Common myeloid progenitor, CD34-positive (primary cell): ENCODE data around the gene KLHDC4.
A peak's percentile ranks its signal among the peaks of the same experiment; 100 is the strongest.
"Not testable (repeated sequence)": the region's sequence is repeated elsewhere in the genome, so short reads cannot be mapped to it uniquely, and the experiment has no call there.

Experiments used
- CTCF ChIA-PET: fragments of 350-600 bp; sonication (Branson Sonifier 250); formaldehyde crosslinking; loops from one replicate; lab custom pipeline; 2021; ENCODE audit warnings: antibody characterized with exemption; lab: Charles Lee
- POLR2A ChIA-PET: fragments of 350-600 bp; sonication (Branson Sonifier 250); formaldehyde crosslinking; loops from one replicate; lab custom pipeline; 2021; ENCODE audit warnings: antibody characterized with exemption; lab: Charles Lee
- DNase-seq, 3 donors: peaks; one replicate each; pipeline versions ENCODE4 v3.0.0 to v3.0.0-alpha.2; 2013
- H3K27ac ChIP-seq, 2 experiments: 1 replicate in 1 of 2; 2 replicates in 1 of 2; pipeline ENCODE4 v1.7.0; 2013; ENCODE audit warnings: inconsistent platforms in 2 of 2, low read length in 2 of 2, mild to moderate bottlenecking in 2 of 2, low read depth in 1 of 2, moderate library complexity in 1 of 2; ENCODE audit not compliant: severe bottlenecking in 2 of 2, insufficient read depth in 1 of 2, poor library complexity in 1 of 2
- H3K27me3 ChIP-seq, 5 experiments: replicated peaks in 2 of 5; 1 replicate in 3 of 5; 2 replicates in 2 of 5; pipeline versions ENCODE4 v1.6.1 to v1.7.0; 2013; ENCODE audit warnings: low read length in 4 of 5, mild to moderate bottlenecking in 2 of 5, moderate library complexity in 2 of 5, inconsistent platforms in 1 of 5; ENCODE audit not compliant: insufficient read depth in 5 of 5, control insufficient read depth in 4 of 5
- H3K36me3 ChIP-seq, 4 experiments: 1 replicate in 2 of 4; 2 replicates in 2 of 4; pipeline versions ENCODE4 v1.6.1 to v1.7.0; 2013; ENCODE audit warnings: low read length in 3 of 4, control low read depth in 1 of 4, mild to moderate bottlenecking in 1 of 4; ENCODE audit not compliant: control insufficient read depth in 4 of 4, insufficient read depth in 4 of 4
- H3K4me1 ChIP-seq, 4 experiments: 1 replicate in 3 of 4; 2 replicates in 1 of 4; pipeline versions ENCODE4 v1.6.1 to v1.7.1; 2013; ENCODE audit warnings: low read length in 3 of 4, mild to moderate bottlenecking in 3 of 4, control low read depth in 1 of 4, inconsistent platforms in 1 of 4, moderate library complexity in 1 of 4; ENCODE audit not compliant: control insufficient read depth in 4 of 4, insufficient read depth in 4 of 4; ENCODE audit errors: control extremely low read depth in 1 of 4
- H3K4me3 ChIP-seq, 7 experiments: 1 replicate in 4 of 7; 2 replicates in 3 of 7; pipeline versions ENCODE4 v1.5.1 to v1.7.0; 2013; ENCODE audit warnings: mild to moderate bottlenecking in 7 of 7, low read length in 6 of 7, moderate library complexity in 6 of 7, inconsistent platforms in 2 of 7, low read depth in 2 of 7, control low read depth in 1 of 7; ENCODE audit not compliant: insufficient read depth in 4 of 7, control insufficient read depth in 1 of 7; ENCODE audit errors: extremely low read depth in 1 of 7
- H3K9me3 ChIP-seq, 5 experiments: 1 replicate in 4 of 5; 2 replicates in 1 of 5; pipeline versions ENCODE4 v1.6.1 to v1.7.1; 2013; ENCODE audit warnings: low read length in 4 of 5, mild to moderate bottlenecking in 2 of 5, inconsistent platforms in 1 of 5, low read depth in 1 of 5, moderate library complexity in 1 of 5; ENCODE audit not compliant: control insufficient read depth in 4 of 5, insufficient read depth in 2 of 5; ENCODE audit errors: control extremely low read depth in 1 of 5
- WGBS: methylation state at CpG from one replicate; pipeline ENCODE4 v1.1.5; 2013; ENCODE audit not compliant: insufficient coverage; 5-methylcytosine and 5-hydroxymethylcytosine counted together

KLHDC4 gene

GRCh38 chr16:87788730-87789436 lies 23.1 kb upstream of the KLHDC4 start:
- ChIA-PET POLR2A (interaction anchor here (0.7 kb wide), 1 partner anchor 56 kb away, joined by 3 read pairs; no protein-coding TSS in a partner anchor), CTCF (interaction anchor here (2.9 kb wide), 1 partner anchor 9 kb away, joined by 13 read pairs; no protein-coding TSS in a partner anchor)
- 100% methylated on average over 5 of the region's 10 CpGs for WGBS
- not testable (repeated sequence) for H3K4me3 ChIP-seq, H3K36me3 ChIP-seq, H3K9me3 ChIP-seq, DNase-seq, H3K27ac ChIP-seq, H3K27me3 ChIP-seq, H3K4me1 ChIP-seq

DNA sequence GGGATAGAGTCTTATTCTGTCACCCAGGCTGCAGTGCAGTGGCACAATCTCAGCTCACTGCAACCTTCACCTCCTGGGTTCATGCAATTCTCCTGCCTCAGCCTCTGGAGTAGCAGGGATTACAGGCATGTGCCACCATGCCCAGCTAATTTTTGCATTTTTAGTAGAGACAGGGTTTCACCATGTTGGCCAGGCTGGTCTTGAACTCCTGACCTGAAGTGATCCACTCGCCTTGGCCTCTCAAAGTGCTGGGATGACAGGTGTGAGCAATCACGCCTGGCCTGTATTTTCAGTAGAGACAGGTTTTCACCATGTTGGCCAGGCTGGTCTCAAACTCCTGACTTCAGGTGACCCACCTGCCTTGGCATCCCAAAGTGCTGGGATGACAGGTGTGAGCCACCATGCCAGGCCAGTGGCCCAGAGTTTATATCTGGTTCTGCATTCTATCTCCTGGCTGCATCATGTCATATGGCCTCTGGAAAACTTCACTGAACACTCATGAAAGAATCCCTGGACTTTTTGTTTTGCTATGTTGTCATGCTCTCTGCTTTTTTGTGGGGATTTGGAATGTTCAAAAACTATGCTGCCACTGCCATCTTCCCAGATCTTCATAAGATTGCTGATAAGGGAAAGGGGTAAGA lies 21.8 kb upstream of the KLHDC4 start:
- H3K27ac ChIP-seq, H3K9me3 ChIP-seq, H3K36me3 ChIP-seq, H3K4me1 ChIP-seq, H3K4me3 ChIP-seq, H3K27me3 ChIP-seq, POLR2A ChIA-PET, DNase-seq: not testable (repeated sequence)
- 100% methylated on average over 2 of the region's 2 CpGs for WGBS
- CTCF ChIA-PET, result interaction anchor here (1.0 kb wide), 1 partner anchor 14 kb away, joined by 3 read pairs; no protein-coding TSS in a partner anchor

DNA sequence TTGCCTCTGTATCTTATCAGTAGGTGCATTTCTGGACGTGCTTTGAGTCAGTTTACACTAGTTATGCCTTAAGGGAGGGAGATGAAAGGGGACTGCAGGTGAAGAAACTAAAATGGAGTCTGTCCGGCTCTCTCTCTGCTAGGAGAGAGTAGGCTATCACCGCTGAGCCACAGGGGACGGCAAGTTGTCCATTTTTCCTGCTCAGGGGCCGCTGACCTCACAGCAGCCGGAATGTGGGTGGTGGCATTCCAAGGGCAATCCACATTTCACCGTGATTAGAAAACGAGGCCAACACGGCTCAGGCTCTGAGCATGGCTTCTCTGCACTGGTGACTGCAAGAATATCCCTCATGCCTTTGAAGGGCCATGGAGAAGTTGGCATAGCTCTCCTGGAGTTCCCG lies 19.0 kb upstream of the KLHDC4 start:
- no peak for DNase-seq
- Histone ChIP-seq H3K36me3 (no peaks in the 10 kb centered on the region), H3K4me1 (peaks cover 0 to 28% (median 14%) of the 10 kb centered on the region in 4 experiments), H3K27ac (no peak overlapping the region), H3K4me3 (no peak overlapping the region), H3K27me3 (no peaks in the 10 kb centered on the region), H3K9me3 (peaks cover 0 to 4% (median 0%) of the 10 kb centered on the region in 5 experiments)
- 98% methylated on average over 10 of the region's 10 CpGs for WGBS
- ChIA-PET CTCF (interaction anchor here (0.9 to 8.7 kb wide), 4 partner anchors 10 to 84 kb away, joined by 3 to 155 read pairs (median 4); partner anchors contain the start of gene SLC7A5), POLR2A (interaction anchor here (0.6 to 0.8 kb wide), 2 partner anchors 19 to 117 kb away, joined by 4 read pairs; no protein-coding TSS in a partner anchor)

GRCh38 chr16:87782033-87782432 lies 16.2 kb upstream of the KLHDC4 start:
- Histone ChIP-seq H3K4me1 (peaks cover 0 to 48% (median 31%) of the 10 kb centered on the region in 4 experiments), H3K9me3 (peaks cover 0 to 4% (median 0%) of the 10 kb centered on the region in 5 experiments), H3K36me3 (no peaks in the 10 kb centered on the region), H3K27me3 (no peaks in the 10 kb centered on the region), H3K4me3 (no peak overlapping the region), H3K27ac (no peak overlapping the region)
- CTCF ChIA-PET, result interaction anchor here (0.6 to 8.7 kb wide), 12 partner anchors 12 to 143 kb away, joined by 3 to 155 read pairs (median 7); partner anchors contain the start of gene SLC7A5
- no CpG with 5 or more reads among the region's 4 CpGs for WGBS
- no peak for DNase-seq
- POLR2A ChIA-PET, result interaction anchor here (0.6 kb wide), 1 partner anchor 61 kb away, joined by 3 read pairs; no protein-coding TSS in a partner anchor

DNA sequence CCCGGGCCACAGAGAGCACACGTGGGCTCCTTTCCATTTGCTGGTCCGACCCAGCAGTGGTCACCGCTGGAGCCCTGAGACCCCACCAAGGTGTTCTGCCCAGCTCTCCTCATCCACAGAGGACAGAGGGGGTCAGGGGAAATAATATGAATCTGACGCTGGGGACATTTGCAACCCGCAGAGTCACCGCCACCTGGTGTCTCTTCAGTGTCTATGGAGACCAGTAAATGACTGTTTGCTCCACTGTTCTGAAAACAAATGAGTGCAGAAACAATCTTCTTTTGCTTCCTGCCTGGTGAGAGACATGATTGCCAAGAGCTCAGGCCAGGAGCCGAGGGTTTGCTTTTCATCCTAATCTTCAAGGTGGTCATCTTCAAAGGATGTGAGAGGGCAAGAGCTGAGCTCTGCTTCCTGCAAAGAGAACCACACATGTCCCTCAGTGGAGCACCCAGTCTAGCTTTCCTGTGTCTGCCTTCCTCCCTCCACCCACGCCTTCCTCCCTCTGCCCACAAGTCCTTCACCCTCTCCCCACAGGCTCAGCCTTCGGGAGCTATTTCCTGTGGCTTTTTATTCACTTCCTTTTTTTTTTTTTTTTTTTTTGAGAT lies 14.7 kb upstream of the KLHDC4 start:
- peak overlapping the region in 2 of 7 experiments; percentile 41 to 42 for H3K4me3 ChIP-seq
- DNase-seq, result peak; percentile 88 to 92 (median 89)
- H3K9me3 ChIP-seq, result peaks cover 0 to 4% (median 0%) of the 10 kb centered on the region in 5 experiments
- no peaks in the 10 kb centered on the region for H3K36me3 ChIP-seq
- 35% methylated on average over 8 of the region's 10 CpGs for WGBS
- H3K27me3 ChIP-seq, result no peaks in the 10 kb centered on the region
- H3K27ac ChIP-seq, result peak overlapping the region; percentile 40 to 73
- ChIA-PET CTCF (interaction anchor here (0.7 to 8.7 kb wide), 18 partner anchors 10 to 127 kb away, joined by 3 to 155 read pairs (median 13); partner anchors contain the start of genes KLHDC4 and SLC7A5), POLR2A (interaction anchor here (0.8 to 2.6 kb wide), 8 partner anchors 9 to 316 kb away, joined by 3 to 23 read pairs (median 4); partner anchors contain the start of gene SLC7A5)
- peaks cover 0 to 51% (median 31%) of the 10 kb centered on the region in 4 experiments for H3K4me1 ChIP-seq

DNA sequence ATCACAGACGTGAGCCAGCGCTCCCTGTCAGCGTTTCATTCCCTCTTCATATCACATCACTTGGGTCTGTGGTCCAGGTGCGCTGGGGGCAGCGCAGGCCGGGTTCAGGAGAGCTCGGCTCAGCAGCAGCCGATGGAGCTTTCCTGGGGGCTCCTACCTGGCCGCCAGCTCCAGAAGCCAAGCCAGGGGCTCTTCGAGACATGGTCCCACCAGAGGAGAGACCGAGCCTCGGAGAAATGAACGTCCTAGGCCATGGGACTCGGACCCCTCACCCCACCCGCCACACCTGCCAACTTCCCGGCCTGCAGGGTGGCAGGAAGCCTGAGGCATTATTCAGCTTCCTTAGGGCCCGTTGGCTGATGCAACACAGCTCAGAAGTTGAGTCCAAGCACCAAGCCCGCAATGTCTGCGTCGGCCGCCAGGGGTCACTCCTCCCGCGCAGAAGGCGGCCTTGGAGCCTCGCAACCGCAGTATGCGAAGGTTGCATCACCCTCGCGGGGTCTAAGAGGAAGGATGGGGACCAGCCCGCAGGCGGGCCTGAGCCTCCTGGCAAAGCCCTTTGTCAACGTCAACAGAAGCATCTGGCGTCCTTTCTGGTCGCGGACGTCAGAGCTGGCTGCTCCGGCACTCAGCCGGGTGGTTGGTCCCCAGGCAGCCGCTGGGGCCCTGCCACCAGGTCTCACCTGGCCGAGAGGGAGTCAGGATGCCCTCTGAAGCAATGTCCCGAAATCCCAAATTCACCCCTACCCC lies 13.2 kb upstream of the KLHDC4 start:
- H3K9me3 ChIP-seq, result peaks cover 0 to 4% (median 0%) of the 10 kb centered on the region in 5 experiments
- H3K36me3 ChIP-seq, result no peaks in the 10 kb centered on the region
- peaks cover 0 to 46% (median 32%) of the 10 kb centered on the region in 4 experiments for H3K4me1 ChIP-seq
- peak; percentile 99 to 100 (median 99) for DNase-seq
- no peaks in the 10 kb centered on the region for H3K27me3 ChIP-seq
- CTCF ChIA-PET, result interaction anchor here (0.7 to 8.7 kb wide), 40 partner anchors 10 to 659 kb away, joined by 3 to 155 read pairs (median 6); partner anchors contain the start of genes KLHDC4 and SLC7A5
- POLR2A ChIA-PET, result interaction anchor here (0.6 to 2.6 kb wide), 12 partner anchors 22 to 103 kb away, joined by 3 to 23 read pairs (median 4); partner anchors contain the start of gene SLC7A5
- peak overlapping the region in 2 of 7 experiments; percentile 18 to 19 for H3K4me3 ChIP-seq
- 19% methylated on average over 41 of the region's 41 CpGs for WGBS
- peak overlapping the region; percentile 59 to 89 for H3K27ac ChIP-seq
